Measurements from ENCODE around the gene TMPRSS3. TPM values are rescaled to one million over a fixed set of nuclear protein-coding genes. Genes with fewer than 3 reads are reported as not detected.

Gene TMPRSS3
- total and polyA plus RNA-seq, 11 donors: 0.59 to 2.7 TPM; not detected in 9

DNA sequence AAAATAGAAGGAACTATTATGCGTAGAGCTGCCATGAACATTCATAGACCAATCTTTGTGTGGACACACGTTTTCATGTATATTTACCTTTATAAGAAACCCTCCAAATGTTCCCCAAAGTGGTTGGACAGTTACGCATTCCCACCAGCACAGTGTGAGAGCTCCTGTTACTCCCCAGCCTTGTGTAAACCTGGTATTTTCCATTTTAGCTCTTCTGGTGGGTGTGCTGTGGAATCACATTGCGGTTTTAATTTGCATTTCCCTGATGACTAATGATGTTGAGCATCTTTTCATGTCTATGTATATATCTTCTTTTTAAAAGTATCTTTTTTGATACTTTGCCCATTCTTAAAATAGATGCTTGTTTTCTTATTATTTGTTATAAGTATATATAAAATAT lies 4.7 kb upstream of the TMPRSS3 start:
- DNase-seq: no peak
- no peak overlapping the region for H3K4me3 ChIP-seq
- WGBS, 4 donors: 80 to 84% (median 82%) methylated on average over 4 of the region's 4 CpGs
- TF ChIP-seq POLR2A (IDR thresholded peaks at IDR 0.05) (no peak), CTCF (IDR thresholded peaks at IDR 0.05) (no peak)
- no peak overlapping the region for H3K27ac ChIP-seq
- no peaks in the 10 kb centered on the region for H3K36me3 ChIP-seq
- peaks cover 0 to 13% (median 0%) of the 10 kb centered on the region in 12 donors for H3K9me3 ChIP-seq
- peaks cover 0 to 9% (median 0%) of the 10 kb centered on the region in 9 donors for H3K27me3 ChIP-seq
- no peaks in the 10 kb centered on the region for H3K4me1 ChIP-seq
- no peak for ATAC-seq
- intact Hi-C loops (cut with DNase I): no loop called here

DNA sequence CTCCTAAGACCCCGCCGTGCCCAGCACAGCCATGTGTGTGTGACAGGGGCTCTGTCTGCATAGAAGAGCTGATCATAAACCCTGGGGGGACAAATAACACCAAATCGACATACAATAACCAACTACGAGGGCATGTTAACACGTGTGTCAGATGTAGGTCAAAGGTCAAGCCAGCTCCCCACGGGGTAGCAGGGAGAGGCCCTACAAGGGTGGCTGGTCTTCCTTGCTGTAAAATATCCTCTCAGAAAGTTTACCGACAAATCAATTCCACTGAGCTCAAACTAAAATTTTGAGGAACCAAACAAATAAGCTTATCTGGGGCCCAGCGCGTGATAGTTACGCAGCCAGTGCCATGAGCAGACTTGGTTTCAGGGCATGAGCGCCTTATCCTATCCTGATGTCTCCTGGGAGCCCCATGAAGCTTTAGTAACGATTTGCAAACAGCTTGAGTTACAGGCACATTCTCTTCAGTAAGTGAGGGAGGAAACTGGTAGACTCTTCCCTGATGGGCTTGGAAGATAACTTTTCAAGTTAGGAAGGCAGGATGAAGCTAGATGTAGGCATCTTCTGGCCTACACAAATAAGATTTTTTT lies 2.7 kb upstream of the TMPRSS3 start:
- DNase-seq (no peak), ATAC-seq (no peak)
- no peak overlapping the region for H3K4me3 ChIP-seq
- no peaks in the 10 kb centered on the region for H3K36me3 ChIP-seq
- H3K9me3 ChIP-seq: peaks cover 0 to 13% (median 0%) of the 10 kb centered on the region in 12 donors
- H3K4me1 ChIP-seq: no peaks in the 10 kb centered on the region
- intact Hi-C loops (cut with DNase I): no loop called here
- 72 to 81% (median 77%) methylated on average over 12 of the region's 12 CpGs for WGBS, 4 donors
- H3K27ac ChIP-seq: no peak overlapping the region
- no peak for TF ChIP-seq POLR2A (IDR thresholded peaks at IDR 0.05)
- TF ChIP-seq CTCF (IDR thresholded peaks at IDR 0.05): no peak
- peaks cover 0 to 5% (median 0%) of the 10 kb centered on the region in 9 donors for H3K27me3 ChIP-seq

- ATAC-seq (no peak), DNase-seq (no peak)
- H3K9me3 ChIP-seq: peaks cover 0 to 13% (median 0%) of the 10 kb centered on the region in 12 donors
- H3K27ac ChIP-seq: no peak overlapping the region
- intact Hi-C loops (cut with DNase I): no loop called here
- WGBS, 4 donors: 84 to 92% (median 89%) methylated on average over 14 of the region's 14 CpGs
- H3K36me3 ChIP-seq: no peaks in the 10 kb centered on the region
- no peak overlapping the region for H3K4me3 ChIP-seq
- H3K27me3 ChIP-seq: peaks cover 0 to 5% (median 0%) of the 10 kb centered on the region in 9 donors
- TF ChIP-seq POLR2A (IDR thresholded peaks at IDR 0.05) (no peak), CTCF (IDR thresholded peaks at IDR 0.05) (no peak)
- H3K4me1 ChIP-seq: no peaks in the 10 kb centered on the region
Observed at GRCh38 chr21:42397746-42398394, 2.0 kb upstream of the TMPRSS3 start.

- peaks cover 0 to 5% (median 0%) of the 10 kb centered on the region in 9 donors for H3K27me3 ChIP-seq
- WGBS, 4 donors: 71 to 77% (median 76%) methylated on average over 17 to 19 of the region's 19 CpGs
- peak in 1 of 5 donors; percentile 27 for DNase-seq
- no peak for TF ChIP-seq POLR2A (IDR thresholded peaks at IDR 0.05)
- no peak for TF ChIP-seq CTCF (IDR thresholded peaks at IDR 0.05)
- intact Hi-C loops (cut with DNase I): no loop called here
- ATAC-seq: no peak
- H3K4me1 ChIP-seq: peaks cover 0 to 4% (median 0%) of the 10 kb centered on the region in 12 donors
- peaks cover 0 to 10% (median 0%) of the 10 kb centered on the region in 12 donors for H3K9me3 ChIP-seq
- no peaks in the 10 kb centered on the region for H3K36me3 ChIP-seq
- no peak overlapping the region for H3K4me3 ChIP-seq
- H3K27ac ChIP-seq: no peak overlapping the region
Observed at GRCh38 chr21:42396799-42397745, 1.2 kb upstream of the TMPRSS3 start.

Data from heart left ventricle (tissue), 16 donors.